Pancreas (tissue), 10 donors: ENCODE data around the gene ASTN2. TPM values are rescaled to one million over a fixed set of nuclear protein-coding genes. Genes with fewer than 3 reads are reported as not detected.

Experiments used
- ATAC-seq, 4 donors: fragments of 200-7000 bp; cut with Tn5 transposase; one replicate each; pipeline versions ENCODE4 v1.8.0 to v1.9.1; 2020; ENCODE audit warnings: mild to moderate bottlenecking in 4 of 4, moderate library complexity in 4 of 4
- DNase-seq, 6 donors: peaks; one replicate each; pipeline ENCODE4 v3.0.0-alpha.2; 2020
- FAIRE-seq: peaks from 2 replicates; lab custom pipeline; 2012; peaks lifted over from hg19 to GRCh38; lab: Jason Lieb, UNC
- H3K27ac ChIP-seq, 4 donors: fragments of 200-600 bp; sonication (generic); 1 replicate in 3 of 4; 2 replicates in 1 of 4; pipeline versions ENCODE4 v1.5.0 to v1.8.0; 2020
- H3K27me3 ChIP-seq, 4 donors: fragments of 200-600 bp; one replicate each; pipeline ENCODE4 v1.8.0; 2021
- H3K36me3 ChIP-seq, 3 donors: fragments of 200-600 bp; sonication (generic) in 1 of 3; one replicate each; pipeline versions ENCODE4 v1.5.0 to v1.8.0; 2020 to 2021
- H3K4me1 ChIP-seq, 3 donors: fragments of 200-600 bp; one replicate each; pipeline ENCODE4 v1.8.0; 2021
- H3K4me3 ChIP-seq, 4 donors: fragments of 200-600 bp; sonication (generic) in 2 of 4; one replicate each; pipeline versions ENCODE4 v1.5.0 to v1.8.0; 2020 to 2021
- H3K9me3 ChIP-seq, 4 donors: fragments of 200-600 bp; one replicate each; pipeline ENCODE4 v1.8.0; 2021
- WGBS, 2 donors: extraction: QIAGEN DNeasy Blood & Tissue Kit; methylation state at CpG; one replicate each; pipeline ENCODE4 v1.1.7; 2013; 5-methylcytosine and 5-hydroxymethylcytosine counted together
- intact Hi-C, 3 donors: fragments of 100-400 bp; cut with DNase I; formaldehyde crosslinking; loops; one replicate each; pipeline versions ENCODE4 v1.11.1 to v1.14.2; 2022
- polyA plus RNA-seq, 2 donors: library from polyadenylated mRNA; stranded (reverse); fragments of 200-250 nt; gene quantifications; one replicate each; pipeline ENCODE4 v1.2.3, GENCODE V29; 2013
- total RNA-seq, 6 donors: library from RNA; stranded (reverse); fragmentation: NEBNext Ultra II Directional in 4 of 6; extraction: Animal tissue kit (Norgen Biotek cat#: 25700) in 4 of 6; gene quantifications; one replicate each; pipeline versions ENCODE4 v1.2.1 to v1.2.4, GENCODE V29; 2021 to 2023
- TF ChIP-seq, protein P1 (sequence below), 4 donors: fragments of 200-600 bp; sonication (generic) in 3 of 4; IDR thresholded peaks; one replicate each; pipeline versions ENCODE4 v1.5.0 to v1.8.0; 2021; ENCODE audit warnings: antibody characterized with exemption in 4 of 4
- donor health status: healthy with polysubstance abuse.
- donor health status: DM: no; HTN: no; CAD: no; lungs with moderate emphysema.
- donor health status: DM: no; HTN: no; CAD: no.
- donor health status: control.
- donor health status: control.
- donor health status: Bipolar disorder and iron deficiency.
- donor health status: DM: yes; HTN: yes; CAD: no.
- donor health status: DM: no; HTN: no; CAD: no.
- donor health status: DM: no; HTN: no; CAD: no.
- donor health status: DM: yes; HTN: yes; CAD: no.

ASTN2 gene
- total and polyA plus RNA-seq, 8 donors = 1.3 to 11.9 (median 6.7) TPM

DNA sequence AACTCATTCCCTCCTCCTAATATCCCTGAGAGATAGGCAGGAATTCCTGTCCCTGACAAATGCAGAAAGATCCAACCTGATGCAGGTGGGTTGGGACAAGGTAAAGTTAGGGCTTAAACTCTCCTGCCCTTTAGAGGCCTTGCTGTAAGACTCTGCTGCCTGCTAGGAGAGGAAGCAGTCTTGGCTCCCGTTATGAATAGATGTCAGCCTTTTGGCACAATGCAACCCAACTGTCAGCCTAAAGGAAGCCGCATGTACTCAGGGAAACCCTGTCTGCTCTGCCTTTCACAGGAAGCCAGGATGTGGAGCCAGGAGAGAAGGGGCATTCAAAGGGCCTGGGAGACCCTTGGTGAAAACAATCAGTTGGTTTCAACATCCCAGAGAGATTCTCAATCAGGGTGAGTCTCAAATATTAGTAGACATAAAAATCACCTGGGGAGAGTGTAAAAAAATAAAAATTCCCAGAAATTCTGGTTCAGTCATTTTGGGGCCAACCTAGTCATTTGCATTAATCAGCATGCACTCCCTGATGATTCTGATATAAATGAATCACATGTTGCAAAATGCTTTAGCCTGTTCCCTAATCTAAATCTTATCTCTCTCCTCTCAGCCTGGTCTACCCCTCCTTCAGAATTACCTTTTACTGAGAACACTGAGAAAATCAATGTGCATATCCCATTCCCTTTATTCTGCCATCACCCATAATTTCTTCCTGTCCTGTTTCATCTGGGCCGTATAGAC lies 864.0 kb downstream of the ASTN2 start:
- TF ChIP-seq, protein P1, sequence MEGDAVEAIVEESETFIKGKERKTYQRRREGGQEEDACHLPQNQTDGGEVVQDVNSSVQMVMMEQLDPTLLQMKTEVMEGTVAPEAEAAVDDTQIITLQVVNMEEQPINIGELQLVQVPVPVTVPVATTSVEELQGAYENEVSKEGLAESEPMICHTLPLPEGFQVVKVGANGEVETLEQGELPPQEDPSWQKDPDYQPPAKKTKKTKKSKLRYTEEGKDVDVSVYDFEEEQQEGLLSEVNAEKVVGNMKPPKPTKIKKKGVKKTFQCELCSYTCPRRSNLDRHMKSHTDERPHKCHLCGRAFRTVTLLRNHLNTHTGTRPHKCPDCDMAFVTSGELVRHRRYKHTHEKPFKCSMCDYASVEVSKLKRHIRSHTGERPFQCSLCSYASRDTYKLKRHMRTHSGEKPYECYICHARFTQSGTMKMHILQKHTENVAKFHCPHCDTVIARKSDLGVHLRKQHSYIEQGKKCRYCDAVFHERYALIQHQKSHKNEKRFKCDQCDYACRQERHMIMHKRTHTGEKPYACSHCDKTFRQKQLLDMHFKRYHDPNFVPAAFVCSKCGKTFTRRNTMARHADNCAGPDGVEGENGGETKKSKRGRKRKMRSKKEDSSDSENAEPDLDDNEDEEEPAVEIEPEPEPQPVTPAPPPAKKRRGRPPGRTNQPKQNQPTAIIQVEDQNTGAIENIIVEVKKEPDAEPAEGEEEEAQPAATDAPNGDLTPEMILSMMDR (IDR thresholded peaks at IDR 0.05) = no peak
- no peak overlapping the region for H3K27ac ChIP-seq
- ATAC-seq (peak in 1 of 4 donors; percentile 25), FAIRE-seq (no peak), DNase-seq (no peak)
- H3K4me3 ChIP-seq = no peak overlapping the region
- no peaks in the 10 kb centered on the region for H3K9me3 ChIP-seq
- H3K27me3 ChIP-seq = no peaks in the 10 kb centered on the region
- peaks cover 0 to 20% (median 9%) of the 10 kb centered on the region in 3 donors for H3K4me1 ChIP-seq
- H3K36me3 ChIP-seq = no peaks in the 10 kb centered on the region
- WGBS, 2 donors = 31 to 63% methylated on average over 3 of the region's 3 CpGs
- intact Hi-C loops = no loop called here

DNA sequence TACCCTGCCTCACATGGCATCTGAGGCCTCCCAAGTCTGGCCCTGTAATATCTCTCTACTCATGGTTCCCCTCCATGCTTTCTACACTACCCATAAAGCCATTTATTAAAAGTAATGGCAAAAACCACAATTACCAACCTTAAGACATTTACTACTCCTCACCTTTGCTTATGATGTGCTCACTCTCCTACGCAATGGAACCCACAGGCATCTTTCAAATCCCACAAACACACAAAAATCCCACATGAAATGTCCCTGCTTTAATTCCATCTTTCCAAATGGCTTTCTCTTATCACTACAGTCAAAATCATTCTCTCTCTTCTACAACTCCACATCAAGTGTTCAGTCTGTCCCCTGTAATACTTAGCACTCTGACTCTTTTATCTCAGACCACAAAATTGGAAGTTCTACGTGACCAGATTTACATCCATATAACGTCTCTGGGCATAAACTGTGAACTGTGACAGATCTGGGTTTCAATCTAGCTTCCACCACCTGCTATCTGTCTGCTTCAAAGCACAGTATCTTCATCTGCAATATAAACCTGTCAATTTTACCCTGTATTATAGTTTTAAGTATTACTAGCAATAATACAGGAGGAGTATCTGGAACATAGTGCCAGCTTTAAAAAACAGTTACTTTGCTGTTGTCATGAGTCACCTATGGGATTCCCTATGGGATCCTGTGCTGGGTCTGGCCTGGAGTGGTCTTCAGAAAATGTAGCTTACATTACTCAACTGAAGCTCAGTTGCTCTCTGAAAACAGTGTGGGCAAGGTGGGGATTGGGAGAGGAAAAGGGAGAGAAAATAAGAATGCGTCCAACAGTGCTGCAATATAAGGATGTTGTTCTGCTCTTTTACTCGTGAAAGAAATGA lies 864.8 kb downstream of the ASTN2 start:
- Histone ChIP-seq H3K27ac (no peak overlapping the region), H3K4me3 (no peak overlapping the region), H3K9me3 (no peaks in the 10 kb centered on the region), H3K27me3 (no peaks in the 10 kb centered on the region), H3K36me3 (no peaks in the 10 kb centered on the region), H3K4me1 (peaks cover 0 to 20% (median 9%) of the 10 kb centered on the region in 3 donors)
- TF ChIP-seq, protein P1 (IDR thresholded peaks at IDR 0.05) = no peak
- DNase-seq (no peak), ATAC-seq (no peak), FAIRE-seq (no peak)
- intact Hi-C loops = no loop called here
- WGBS, 2 donors = 71 to 81% methylated on average over 5 of the region's 5 CpGs

DNA sequence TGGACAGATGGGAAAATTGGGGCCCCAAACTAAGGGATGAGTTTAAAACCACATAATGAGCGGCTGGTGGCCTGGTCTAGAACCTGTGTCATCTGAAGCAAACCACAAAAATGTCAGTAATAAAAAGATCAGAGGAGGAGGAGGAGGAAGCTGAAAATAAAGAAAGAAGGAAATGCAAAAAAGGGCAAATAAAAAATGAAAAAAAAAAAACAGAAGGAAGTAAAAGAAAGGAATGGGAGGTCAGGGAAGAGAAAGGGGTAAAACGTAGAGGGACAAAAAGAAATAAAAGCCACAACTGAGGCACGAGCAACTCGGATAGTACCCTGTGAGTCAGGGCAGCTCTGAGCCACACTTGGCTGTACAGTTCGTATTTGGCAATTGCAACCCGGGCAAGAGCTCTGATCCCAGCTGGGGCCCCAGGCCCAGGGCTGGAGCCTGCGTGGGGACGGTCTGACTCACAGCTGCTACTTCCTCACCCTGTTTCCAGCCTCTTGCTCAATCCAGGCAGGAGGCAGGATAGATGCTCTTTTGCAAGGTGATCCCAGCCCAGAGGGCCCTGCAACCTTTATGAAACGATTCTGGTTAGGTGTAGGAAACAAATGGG lies 865.7 kb downstream of the ASTN2 start:
- WGBS, 2 donors = 74 to 87% methylated on average over 9 of the region's 9 CpGs
- peak in 3 of 4 donors; percentile 45 to 80 (median 62) for ATAC-seq
- no peak for FAIRE-seq
- DNase-seq = peak in 4 of 6 donors; percentile 24 to 68 (median 50)
- H3K4me3 ChIP-seq = no peak overlapping the region
- no peak overlapping the region for H3K27ac ChIP-seq
- H3K9me3 ChIP-seq = no peaks in the 10 kb centered on the region
- H3K4me1 ChIP-seq = peaks cover 0 to 20% (median 9%) of the 10 kb centered on the region in 3 donors
- TF ChIP-seq, protein P1 (IDR thresholded peaks at IDR 0.05) = no peak
- intact Hi-C loops = no loop called here
- H3K36me3 ChIP-seq = no peaks in the 10 kb centered on the region
- H3K27me3 ChIP-seq = no peaks in the 10 kb centered on the region

DNA sequence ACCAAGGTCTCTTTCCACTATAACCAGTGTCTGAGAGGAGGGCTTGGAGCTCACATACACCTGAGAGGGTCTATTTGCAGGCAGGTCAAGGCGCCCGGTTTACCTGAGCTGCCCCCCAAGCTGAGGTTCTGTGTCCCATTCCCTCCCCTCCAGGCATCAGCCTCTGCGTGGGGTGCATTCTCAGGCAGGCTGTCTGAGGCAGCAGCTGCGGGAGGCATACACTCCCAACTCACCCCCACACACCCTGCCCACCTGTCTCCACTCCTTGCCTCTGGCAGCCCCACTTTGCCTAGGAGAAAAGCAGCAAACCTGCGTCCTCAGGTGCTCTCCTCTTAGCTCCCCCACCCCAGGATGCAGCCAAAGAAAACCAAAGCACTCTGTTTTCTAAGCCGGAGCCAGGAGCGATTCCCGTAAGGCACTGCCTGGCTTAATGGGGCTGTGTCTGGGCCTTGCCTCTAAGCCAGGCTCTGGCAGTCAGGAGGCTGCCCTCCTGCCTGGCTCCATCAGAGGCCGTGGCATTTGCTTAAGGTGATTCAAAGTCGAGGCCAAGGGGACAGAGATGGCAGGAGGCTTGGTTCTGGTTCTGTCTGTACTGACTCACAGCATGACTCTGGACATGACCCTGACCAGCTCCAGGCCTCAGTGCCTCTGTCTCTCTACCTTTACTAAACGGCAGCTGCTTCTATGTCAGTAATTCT lies 867.0 kb downstream of the ASTN2 start:
- peaks cover 0 to 20% (median 9%) of the 10 kb centered on the region in 3 donors for H3K4me1 ChIP-seq
- no peaks in the 10 kb centered on the region for H3K27me3 ChIP-seq
- no peaks in the 10 kb centered on the region for H3K9me3 ChIP-seq
- no peak overlapping the region for H3K4me3 ChIP-seq
- DNase-seq (peak in 2 of 6 donors; percentile 27 to 60), FAIRE-seq (no peak), ATAC-seq (peak; percentile 33 to 81 (median 64))
- TF ChIP-seq, protein P1 (IDR thresholded peaks at IDR 0.05) = no peak
- peak overlapping the region in 1 of 4 donors; percentile 64 for H3K27ac ChIP-seq
- intact Hi-C loops = no loop called here
- 61 to 69% methylated on average over 11 of the region's 11 CpGs for WGBS, 2 donors
- H3K36me3 ChIP-seq = no peaks in the 10 kb centered on the region
